ENCODE results near the gene WNT5A. TPM values are rescaled to one million over a fixed set of nuclear protein-coding genes. Genes with fewer than 3 reads are reported as not detected.

WNT5A gene
- total RNA-seq, 2 donors from 2014 or later, result not detected

DNA sequence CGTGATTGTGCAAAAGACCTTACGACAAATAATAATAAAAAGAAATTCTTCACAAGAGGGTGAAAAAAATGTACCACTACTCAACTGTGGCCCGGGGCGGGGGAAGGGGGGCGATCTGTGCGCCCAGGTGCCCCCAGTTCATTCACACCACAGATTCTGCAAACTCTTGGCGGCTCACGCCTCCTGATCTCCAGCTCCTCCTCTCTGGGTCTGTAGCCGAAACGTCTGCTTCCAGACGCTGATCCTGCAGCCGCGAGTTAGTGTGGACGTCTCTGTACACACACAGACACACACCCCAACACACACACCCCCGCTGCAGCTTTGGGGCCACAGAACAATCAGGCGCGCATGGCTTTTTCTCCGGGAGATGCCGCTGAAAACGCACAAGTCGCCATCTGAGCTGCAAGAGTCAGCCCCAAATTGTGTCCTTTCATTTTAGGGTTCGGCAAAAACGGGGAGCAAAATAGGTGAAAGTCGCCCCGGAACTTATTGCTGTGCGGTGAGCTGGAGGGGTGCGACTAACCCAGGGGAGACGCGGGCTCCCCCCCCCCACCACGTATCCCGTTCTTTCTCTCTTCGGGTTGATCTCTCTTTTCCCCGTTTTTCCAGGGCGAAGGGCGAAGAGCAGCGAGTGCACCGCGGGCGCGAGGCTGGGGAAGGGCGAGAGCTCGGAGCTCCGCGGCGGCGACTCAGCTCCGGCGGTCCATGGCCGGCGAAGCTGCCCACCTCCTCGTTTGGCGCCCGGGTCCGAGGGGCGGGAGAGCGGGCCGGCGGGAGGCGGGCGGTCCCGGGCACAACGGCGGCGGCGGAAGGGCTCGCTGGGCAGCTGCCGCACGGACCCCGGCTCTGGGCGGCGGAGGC lies 505 bp upstream of the WNT5A start:
- Mint-ChIP-seq H3K9me3 (no peaks in the 10 kb centered on the region), H3K36me3 (peaks cover 6 to 17% of the 10 kb centered on the region in 2 donors), H3K27ac (no peak overlapping the region)
- peak in 1 of 2 donors; percentile 10 for DNase-seq (ENCODE audit: low spot score in 2 of 2)
- no peak for ATAC-seq

DNA sequence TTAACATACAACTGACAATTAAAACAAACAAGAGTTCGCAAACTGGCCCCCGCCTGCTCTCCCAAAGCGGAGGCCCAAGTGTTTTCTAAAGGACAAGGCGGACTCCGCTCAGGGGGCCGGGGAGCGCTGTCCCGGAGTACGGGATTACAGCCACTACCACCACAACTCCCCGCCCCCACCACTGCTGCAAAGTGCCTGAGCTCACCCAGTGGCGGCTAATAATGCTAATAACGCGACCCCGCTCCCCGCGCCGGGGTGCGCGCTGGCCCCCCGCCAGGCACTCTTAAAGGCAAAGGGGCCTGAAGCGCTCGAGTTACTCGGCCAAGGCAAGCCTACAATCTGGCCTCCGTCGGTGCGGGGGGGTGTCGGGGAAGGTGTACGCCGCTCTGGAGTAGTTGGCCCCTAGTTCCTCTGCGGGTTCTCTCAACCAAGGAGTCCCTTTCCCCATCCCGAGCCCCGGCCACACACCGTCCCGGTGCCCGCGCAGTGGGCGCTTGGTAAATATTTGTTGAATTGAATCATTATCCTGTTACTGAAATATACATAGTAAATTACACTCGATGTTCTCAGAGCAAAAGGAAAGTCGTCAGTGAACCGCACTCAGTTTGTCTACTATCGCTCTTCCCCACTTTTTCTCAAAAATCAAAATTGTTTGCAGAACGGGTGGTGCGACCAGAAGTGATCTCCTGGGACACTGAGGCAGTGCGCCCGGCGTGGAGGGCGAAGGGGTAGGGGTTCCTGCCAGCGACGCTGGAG lies 827 bp downstream of the WNT5A start:
- peaks cover 6 to 17% of the 10 kb centered on the region in 2 donors for H3K36me3 Mint-ChIP-seq
- ATAC-seq (no peak), DNase-seq (ENCODE audit: low spot score in 2 of 2) (no peak)
- no peak overlapping the region for H3K27ac Mint-ChIP-seq
- H3K9me3 Mint-ChIP-seq, result no peaks in the 10 kb centered on the region

DNA sequence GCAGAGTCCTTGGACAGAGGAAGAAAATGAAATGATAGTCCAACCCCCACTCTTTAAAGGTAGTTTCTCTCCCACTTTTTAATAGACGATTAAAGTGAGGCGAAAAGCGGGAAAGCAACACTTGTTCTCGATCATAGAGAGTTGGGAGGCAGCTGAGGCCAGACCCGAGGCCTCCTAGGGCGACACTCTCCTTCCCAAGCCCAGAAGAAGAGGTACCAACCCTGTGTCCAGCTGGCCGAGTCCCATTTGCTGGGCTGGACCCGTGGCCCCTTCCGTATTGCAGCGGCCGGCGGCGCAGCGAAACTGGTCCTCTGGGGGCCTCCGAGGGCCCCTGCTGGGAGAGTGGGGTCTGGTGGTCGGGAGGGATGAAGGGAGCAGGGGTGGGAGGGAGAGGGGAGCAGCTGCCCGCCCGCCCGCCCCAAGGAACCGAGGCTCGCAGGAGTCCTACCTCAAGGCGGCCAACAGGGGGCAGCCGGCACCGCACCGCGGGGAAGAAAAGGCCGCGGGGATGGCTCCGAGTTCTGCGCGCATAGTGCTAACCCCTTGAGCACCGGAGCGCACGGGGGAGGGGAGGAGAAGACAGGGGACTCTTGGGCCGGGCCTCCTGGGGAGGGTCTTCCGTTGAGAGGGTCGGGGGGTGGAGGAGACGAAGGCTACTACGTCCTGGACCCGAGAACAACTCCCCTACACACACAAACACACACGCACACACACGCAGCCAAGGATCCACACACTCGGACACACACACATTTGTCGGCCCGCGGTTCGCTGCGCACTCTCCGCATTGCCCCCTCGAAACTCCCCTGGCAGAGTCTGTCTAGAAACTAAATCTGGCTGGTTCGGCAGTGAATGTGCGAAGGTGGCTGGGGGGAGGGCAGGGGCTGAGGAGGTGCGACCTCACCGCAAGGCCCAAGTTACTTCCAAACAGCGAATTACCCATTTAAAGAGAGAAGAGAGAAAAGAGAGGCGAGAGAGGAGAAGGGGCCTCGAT lies 2.0 kb downstream of the WNT5A start:
- no peak overlapping the region for H3K27ac Mint-ChIP-seq
- ATAC-seq (peak; percentile 44 to 81), DNase-seq (ENCODE audit: low spot score in 2 of 2) (peak in 1 of 2 donors; percentile 71)
- no peaks in the 10 kb centered on the region for H3K9me3 Mint-ChIP-seq
- peaks cover 6 to 17% of the 10 kb centered on the region in 2 donors for H3K36me3 Mint-ChIP-seq

DNA sequence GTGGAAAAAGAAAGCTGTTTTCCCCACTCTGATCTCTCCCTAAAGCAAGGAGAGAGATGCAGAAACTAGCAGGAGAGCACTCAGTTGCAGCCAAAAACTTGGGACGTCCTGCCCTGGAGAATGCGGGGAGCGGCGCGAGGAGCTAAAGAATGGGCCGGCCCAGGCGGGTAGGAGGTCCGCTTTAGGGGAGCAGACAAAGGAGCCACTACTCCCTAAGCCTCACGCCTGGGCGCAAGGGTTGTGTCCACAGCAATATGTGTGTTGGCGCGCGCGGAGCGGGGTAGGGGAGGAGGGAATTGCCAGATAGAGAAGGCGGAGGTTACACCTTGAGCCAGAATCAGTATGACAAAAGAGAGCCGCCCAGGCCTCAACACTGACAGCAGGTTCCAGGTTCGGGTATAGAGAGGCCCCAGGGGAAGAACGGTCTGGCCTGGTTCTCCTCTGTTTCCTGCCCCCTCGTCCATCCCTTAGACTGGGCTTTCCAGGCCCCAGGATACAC lies 2.9 kb downstream of the WNT5A start:
- Mint-ChIP-seq H3K9me3 (no peaks in the 10 kb centered on the region), H3K36me3 (peaks cover 6 to 17% of the 10 kb centered on the region in 2 donors), H3K27ac (no peak overlapping the region)
- ATAC-seq (no peak), DNase-seq (ENCODE audit: low spot score in 2 of 2) (no peak)

DNA sequence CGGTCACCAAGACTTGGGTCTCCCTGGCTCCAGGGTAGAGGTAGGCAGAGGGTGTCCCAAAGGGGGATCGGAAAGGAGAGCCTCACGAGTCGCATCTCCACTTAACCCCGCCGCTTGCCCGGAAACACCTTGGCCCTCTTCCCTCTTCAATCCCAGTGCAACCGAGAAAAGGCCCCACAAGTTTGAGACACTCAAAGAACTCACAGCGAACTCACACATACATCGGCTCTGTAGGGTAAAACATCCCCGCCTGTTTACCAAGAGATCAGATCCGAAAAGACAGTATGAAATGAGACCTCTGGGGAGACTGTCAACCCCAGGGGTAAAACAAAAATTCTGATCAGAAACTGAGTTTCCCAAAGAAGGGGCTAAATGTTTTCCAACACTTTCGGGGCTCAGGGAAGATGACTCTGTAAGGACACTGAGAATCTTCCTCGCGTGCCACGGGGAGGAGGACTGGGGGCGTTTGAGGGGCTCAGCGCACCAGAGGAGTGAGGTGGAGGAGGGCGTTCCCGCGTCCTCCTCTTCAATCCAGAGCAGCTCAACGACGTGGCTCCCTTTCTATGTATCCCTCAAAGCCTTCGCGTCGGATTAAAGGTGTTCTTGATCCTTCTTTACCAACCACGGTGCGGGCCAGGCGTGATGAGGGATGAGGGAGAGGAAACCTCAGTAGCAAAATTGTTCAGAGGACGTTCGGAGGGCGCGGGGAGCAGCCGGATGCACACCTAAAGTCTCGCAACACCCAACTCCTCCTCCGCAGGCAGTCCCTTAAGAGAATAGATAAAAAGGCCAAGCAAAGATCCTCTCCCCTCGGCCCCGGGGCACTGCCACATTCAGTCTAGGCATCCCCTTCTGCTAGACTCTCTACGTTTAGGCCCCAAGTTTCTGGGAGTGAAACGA lies 3.7 kb downstream of the WNT5A start:
- ATAC-seq (no peak), DNase-seq (ENCODE audit: low spot score in 2 of 2) (no peak)
- no peak overlapping the region for H3K27ac Mint-ChIP-seq
- H3K9me3 Mint-ChIP-seq, result no peaks in the 10 kb centered on the region
- H3K36me3 Mint-ChIP-seq, result peaks cover 6 to 17% of the 10 kb centered on the region in 2 donors

DNA sequence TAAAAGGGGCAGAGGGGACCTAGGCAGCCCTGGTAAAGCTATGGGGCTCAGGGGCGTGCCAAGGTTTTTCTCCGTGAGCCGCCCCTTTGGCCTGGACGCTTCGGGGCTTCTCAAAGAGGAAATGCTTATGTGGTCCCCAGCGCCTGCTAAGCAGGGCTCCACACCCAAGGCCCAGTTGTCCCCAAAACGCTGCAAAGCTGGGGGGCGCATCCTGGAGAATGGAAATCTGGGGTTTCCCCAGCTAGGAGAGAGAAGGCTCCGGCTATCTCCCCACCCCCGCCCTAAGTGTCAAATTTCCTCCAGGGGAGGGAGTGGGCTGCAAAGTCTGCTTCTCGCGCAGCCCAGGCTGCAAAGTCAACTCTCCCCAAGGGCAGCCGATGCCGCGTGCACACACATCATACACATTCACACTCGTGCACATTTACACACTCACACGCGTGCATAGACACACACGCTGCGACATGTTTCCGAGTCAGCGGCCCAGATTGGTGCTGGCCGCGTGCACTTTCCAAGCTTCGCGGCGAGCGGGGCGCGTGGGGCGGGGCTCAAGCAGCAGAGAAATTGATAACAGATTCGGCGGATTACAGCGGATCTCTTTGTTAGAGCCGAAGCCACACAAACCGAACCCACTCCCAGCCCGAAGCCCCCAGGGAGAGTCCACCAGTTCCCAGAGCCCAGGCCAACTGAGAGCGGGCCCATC lies 4.5 kb downstream of the WNT5A start:
- ATAC-seq (no peak), DNase-seq (ENCODE audit: low spot score in 2 of 2) (no peak)
- H3K9me3 Mint-ChIP-seq, result no peaks in the 10 kb centered on the region
- peaks cover 6 to 17% of the 10 kb centered on the region in 2 donors for H3K36me3 Mint-ChIP-seq
- H3K27ac Mint-ChIP-seq, result no peak overlapping the region

DNA sequence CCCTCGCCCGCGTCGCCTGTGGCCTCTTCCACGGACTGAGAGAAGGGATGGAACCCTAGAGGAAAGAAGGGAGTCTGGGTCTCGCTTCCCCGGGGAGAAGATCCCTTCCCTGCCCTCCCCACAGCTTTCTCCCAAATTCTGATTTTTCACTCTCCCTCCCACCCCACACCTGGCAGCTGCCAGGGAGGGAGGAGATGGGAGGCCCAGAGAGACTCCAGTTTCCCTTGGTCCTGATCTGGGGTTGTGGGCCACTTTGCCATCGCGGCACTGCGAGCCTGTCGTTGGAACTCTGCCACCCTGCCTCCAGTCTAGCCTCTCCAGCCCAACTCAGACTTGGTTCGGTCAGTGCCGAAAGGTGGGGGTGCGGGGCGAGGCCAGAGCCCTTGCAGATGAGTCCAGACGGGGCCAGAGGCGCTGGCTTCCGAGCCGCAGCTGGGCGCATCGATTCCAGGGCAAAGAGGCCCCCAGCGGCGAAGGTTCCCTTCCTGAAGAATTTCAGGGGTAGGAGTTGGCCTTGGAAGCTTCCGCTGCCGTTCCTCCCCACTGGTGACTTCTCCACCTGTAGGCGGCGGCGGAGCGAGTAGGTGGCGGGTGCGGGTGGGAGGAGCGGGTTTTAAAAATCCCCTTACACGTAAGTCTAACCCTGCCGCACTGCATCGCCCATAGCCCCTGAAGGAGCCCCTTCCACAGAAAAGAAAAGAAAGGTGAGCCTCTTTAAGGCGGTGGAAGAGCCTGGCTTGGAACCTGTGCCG lies 5.2 kb downstream of the WNT5A start:
- ATAC-seq (no peak), DNase-seq (ENCODE audit: low spot score in 2 of 2) (no peak)
- Mint-ChIP-seq H3K27ac (no peak overlapping the region), H3K36me3 (peaks cover 6 to 17% of the 10 kb centered on the region in 2 donors), H3K9me3 (no peaks in the 10 kb centered on the region)

DNA sequence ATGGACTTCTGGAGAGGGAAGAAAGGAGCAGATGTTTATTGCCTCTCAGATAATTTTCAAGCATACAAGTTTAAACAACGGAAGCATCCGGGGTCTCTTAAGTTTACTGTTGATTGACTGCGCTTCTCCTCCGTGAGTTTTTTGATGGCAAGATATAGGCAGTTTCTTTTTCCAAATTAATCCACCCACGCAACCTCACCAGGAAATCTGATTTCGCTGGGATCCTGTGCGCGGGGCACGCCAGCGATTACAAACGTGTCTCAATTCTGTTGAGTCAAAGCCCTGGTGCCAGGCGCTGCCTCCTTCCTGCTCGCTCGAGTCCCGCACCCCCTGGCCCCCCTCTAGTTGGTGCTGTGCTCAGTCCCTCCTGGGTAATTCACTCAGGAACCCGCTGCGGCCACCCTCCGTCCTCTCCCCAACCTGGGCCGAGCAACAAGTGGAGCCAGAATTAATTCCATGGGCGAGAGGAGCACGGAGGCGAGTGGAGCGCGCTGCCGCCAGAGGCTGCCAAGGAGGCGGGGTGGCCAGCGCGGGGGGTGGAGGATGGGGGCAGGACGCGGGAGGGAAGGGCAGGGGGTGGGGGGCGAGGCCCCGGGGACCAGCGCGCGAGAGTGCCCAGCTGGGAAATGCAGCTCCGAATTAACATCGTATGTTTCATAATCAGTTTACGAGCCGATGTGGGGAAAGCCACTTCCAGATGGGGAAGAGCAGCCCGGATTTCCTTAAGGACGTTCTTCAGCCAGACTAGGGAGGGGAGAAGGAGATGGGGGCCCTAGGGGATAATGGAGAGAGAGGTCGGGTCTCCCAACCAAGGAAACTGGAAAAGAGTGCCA lies 6.0 kb downstream of the WNT5A start:
- ATAC-seq, result no peak

DNA sequence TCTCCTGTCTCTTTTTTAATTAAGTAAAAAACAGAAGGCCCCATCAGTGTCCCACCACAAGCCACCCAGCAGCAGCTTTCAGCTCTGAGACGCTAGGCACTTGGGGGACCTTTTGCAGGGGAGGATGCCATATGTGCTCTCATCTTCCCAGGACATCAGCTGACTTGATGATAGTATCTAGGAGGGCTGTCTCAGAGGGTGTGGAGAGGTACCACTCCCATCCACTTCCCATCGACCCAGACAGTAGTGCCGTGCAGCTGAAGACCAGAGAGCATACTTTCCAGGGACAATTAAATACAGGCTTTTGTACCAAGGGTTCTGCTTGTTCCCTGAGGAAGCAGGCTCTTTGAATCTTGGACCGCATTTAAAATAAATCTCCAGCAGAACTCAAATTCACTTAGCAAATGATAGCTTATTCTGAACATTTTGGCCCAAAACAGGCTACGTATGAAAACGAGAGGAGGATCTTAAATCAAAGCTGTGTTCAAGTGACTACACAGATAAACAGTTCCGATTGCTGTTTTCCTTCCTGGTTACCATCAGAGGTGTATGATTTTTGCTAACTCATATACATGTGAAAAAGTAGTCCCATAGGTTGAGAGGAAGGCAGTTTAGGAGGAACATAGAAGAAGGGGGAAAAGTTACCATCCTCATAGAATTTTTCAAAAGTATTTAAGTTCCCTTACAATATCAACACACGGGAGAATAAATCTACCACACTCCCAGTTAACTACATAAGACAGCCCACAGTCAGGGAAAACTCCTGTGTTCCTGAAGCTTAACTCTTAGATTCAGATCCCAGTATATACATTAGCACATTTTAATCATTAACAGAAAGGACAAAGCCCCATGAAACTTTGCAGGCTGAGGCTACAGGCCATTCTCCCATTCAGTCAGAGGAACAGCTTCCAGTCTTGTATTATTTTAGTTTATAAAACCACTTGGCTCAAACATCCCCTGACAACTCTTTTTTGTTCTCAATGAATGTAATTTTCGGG lies 9.5 kb downstream of the WNT5A start:
- no peak for DNase-seq (ENCODE audit: low spot score in 2 of 2)
- H3K9me3 Mint-ChIP-seq, result peaks cover 0 to 4% of the 10 kb centered on the region in 2 donors
- ATAC-seq, result no peak
- peaks cover 0 to under 1% of the 10 kb centered on the region in 2 donors for H3K36me3 Mint-ChIP-seq
- no peak overlapping the region for H3K27ac Mint-ChIP-seq

More for the DNA sequence above, 6.0 kb downstream of the WNT5A start:
- Mint-ChIP-seq H3K27ac (no peak overlapping the region), H3K9me3 (no peaks in the 10 kb centered on the region), H3K36me3 (peaks cover 6 to 11% of the 10 kb centered on the region in 2 donors)
- DNase-seq (ENCODE audit: low spot score in 2 of 2), result no peak

DNA sequence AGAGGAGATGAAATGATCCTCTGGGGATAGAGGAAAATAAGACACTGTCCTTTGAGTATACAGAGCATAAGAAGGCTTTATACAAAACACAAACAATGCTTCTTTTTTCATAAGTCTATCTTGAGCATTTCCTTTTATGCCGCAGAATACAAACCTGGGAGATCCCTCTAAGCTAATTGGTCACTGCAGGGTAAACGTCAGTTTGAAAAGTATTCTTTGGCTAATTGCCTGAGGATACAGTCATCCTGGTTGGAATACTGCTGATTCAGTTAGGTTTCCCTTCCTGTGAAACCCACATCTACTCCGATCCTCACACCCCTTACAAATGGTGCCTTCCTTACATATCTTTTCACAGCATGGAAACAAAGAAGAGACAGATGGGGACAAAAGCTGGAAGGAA lies 10.6 kb downstream of the WNT5A start:
- no peak overlapping the region for H3K27ac Mint-ChIP-seq
- H3K9me3 Mint-ChIP-seq, result peaks cover 0 to 8% of the 10 kb centered on the region in 2 donors
- DNase-seq (ENCODE audit: low spot score in 2 of 2) (no peak), ATAC-seq (no peak)
- no peaks in the 10 kb centered on the region for H3K36me3 Mint-ChIP-seq

DNA sequence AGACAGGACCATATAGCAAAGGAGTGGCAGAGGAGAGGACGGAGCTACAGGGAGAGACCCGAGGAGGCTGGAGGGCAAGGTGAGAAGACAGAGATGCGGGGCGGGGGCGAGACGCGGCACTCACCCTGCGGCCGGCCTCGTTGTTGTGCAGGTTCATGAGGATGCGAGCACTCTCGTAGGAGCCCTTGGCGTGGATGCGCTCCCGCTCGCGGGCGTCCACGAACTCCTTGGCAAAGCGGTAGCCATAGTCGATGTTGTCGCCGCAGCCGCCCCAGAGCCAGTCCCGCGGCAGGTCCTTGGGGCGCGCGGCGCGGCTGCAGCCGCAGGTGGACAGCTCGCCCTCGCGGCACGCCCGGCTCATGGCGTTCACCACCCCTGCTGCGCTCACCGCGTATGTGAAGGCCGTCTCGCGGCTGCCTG lies 12.9 kb downstream of the WNT5A start:
- no peak for DNase-seq (ENCODE audit: low spot score in 2 of 2)
- H3K9me3 Mint-ChIP-seq, result peaks cover 0 to 8% of the 10 kb centered on the region in 2 donors
- ATAC-seq, result no peak
- H3K36me3 Mint-ChIP-seq, result no peaks in the 10 kb centered on the region
- H3K27ac Mint-ChIP-seq, result no peak overlapping the region

DNA sequence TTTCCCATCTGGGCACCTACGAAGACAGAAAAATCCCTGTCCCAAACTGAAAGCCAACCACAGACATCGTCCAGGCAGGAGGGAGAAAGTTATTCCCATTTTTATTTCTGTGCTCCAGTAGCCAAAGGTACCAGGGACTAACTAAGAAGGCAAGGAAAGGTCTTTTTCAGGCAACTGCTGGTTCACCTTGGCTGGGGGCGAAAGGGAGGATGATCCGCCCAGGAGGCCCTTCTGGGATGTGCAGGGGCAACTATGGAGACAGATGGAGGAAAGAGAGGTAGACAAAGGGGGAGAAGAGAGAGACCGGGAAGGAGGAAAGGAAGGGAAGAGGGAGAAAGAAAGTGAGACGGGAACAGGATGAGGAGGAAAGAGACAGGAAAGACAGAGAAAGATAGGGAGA lies 13.3 kb downstream of the WNT5A start:
- H3K27ac Mint-ChIP-seq, result no peak overlapping the region
- H3K9me3 Mint-ChIP-seq, result peaks cover 0 to 8% of the 10 kb centered on the region in 2 donors
- ATAC-seq (no peak), DNase-seq (ENCODE audit: low spot score in 2 of 2) (no peak)
- no peaks in the 10 kb centered on the region for H3K36me3 Mint-ChIP-seq

All from activated naive CD4-positive, alpha-beta T cell treated with anti-CD3 and anti-CD28 coated beads, Interleukin-2, amount 50 U/mL, for 72 hours (primary cell).